ENCODE measurements around the gene TIMP4. TPM values are rescaled to one million over a fixed set of nuclear protein-coding genes. Genes with fewer than 3 reads are reported as not detected.

Gene TIMP4
- total RNA-seq, 1 donor from 2014 or later, result 12.3 TPM

DNA sequence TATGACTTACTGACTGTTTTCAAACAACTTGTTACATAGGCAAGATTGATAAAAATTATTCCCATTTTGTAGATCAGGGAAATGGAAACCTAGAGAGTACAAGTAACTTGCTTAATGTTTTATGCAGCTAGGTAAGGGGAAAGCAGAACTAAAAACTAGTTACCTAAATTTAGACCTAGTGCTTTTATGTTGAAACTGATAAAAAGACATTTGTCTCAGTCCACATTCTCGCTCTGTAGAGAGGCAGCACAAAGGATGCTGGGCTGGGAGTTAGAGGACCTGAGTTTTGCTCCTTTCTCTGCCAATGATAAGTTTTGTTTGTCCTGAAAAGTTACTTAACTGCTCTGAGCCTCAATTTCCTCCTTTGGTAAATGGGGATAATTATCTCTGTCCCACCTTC, 17.4 kb downstream of the TIMP4 start:
- DNase-seq, result no peak
- H3K36me3 ChIP-seq, result no peaks in the 10 kb centered on the region
- H3K4me3 ChIP-seq, result no peak overlapping the region
- H3K4me1 ChIP-seq, result peaks cover 80% of the 10 kb centered on the region
- no peaks in the 10 kb centered on the region for H3K9me3 ChIP-seq (replicated peaks)
- H3K27ac ChIP-seq (replicated peaks), result no peak overlapping the region
- no peaks in the 10 kb centered on the region for H3K27me3 ChIP-seq (ENCODE audit: low read depth)
- TF ChIP-seq, protein P1, sequence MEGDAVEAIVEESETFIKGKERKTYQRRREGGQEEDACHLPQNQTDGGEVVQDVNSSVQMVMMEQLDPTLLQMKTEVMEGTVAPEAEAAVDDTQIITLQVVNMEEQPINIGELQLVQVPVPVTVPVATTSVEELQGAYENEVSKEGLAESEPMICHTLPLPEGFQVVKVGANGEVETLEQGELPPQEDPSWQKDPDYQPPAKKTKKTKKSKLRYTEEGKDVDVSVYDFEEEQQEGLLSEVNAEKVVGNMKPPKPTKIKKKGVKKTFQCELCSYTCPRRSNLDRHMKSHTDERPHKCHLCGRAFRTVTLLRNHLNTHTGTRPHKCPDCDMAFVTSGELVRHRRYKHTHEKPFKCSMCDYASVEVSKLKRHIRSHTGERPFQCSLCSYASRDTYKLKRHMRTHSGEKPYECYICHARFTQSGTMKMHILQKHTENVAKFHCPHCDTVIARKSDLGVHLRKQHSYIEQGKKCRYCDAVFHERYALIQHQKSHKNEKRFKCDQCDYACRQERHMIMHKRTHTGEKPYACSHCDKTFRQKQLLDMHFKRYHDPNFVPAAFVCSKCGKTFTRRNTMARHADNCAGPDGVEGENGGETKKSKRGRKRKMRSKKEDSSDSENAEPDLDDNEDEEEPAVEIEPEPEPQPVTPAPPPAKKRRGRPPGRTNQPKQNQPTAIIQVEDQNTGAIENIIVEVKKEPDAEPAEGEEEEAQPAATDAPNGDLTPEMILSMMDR (IDR thresholded peaks at IDR 0.05; ENCODE audit: borderline replicate concordance), result no peak
- intact Hi-C loops (cut with micrococcal nuclease), result no loop called here

DNA sequence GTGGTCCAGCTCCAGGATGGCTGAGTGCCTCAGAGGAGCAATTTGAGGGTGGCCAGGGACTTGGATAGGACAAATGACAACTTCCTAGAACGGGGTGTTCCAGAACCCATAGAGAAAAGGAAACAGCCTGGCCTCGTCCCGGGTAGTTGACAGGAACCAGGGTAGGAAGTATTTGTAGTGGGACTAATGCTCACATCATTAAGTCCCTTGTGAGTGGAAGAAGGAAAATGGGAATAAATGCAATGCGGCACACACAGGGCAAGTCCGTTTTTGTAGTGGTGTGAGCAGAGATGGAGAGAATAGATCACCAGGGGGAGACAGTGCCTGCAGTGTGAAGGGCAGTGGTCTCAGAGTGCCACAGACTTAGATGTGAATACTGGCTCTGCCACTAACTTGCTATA, 19.6 kb downstream of the TIMP4 start:
- no peaks in the 10 kb centered on the region for H3K9me3 ChIP-seq (replicated peaks)
- H3K4me1 ChIP-seq, result peaks cover 70% of the 10 kb centered on the region
- DNase-seq, result no peak
- no peaks in the 10 kb centered on the region for H3K36me3 ChIP-seq
- peak overlapping the region; percentile 79 for H3K27ac ChIP-seq (replicated peaks)
- intact Hi-C loops (cut with micrococcal nuclease), result loop anchor here (5.0 kb wide), 2 partner anchors 38 to 338 kb away; no protein-coding TSS in a partner anchor
- no peak overlapping the region for H3K4me3 ChIP-seq
- H3K27me3 ChIP-seq (ENCODE audit: low read depth), result no peaks in the 10 kb centered on the region
- TF ChIP-seq, protein P1 (IDR thresholded peaks at IDR 0.05; ENCODE audit: borderline replicate concordance), result peak; percentile 73

DNA sequence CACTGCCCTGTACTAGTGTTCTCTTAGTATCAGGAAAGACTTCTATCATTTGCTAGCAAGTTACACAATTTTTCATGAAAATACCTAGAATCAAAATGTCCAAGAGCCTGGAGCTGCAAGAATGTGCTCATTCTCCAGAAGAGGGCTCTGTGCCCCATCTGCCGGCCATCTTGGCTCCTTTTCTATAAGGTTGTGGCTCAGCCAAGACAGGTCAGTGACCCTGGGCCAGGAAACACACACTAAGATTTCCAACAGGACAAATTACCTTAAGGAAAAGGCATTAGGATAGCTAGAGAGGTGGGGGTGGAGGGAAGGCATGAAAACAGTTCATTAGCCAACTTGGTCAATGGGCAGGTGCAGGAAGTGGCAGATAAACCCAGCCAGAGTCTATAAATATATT, 20.7 kb downstream of the TIMP4 start:
- H3K27me3 ChIP-seq (ENCODE audit: low read depth), result peaks cover 5% of the 10 kb centered on the region
- TF ChIP-seq, protein P1 (IDR thresholded peaks at IDR 0.05; ENCODE audit: borderline replicate concordance), result peak; percentile 58
- H3K36me3 ChIP-seq, result no peaks in the 10 kb centered on the region
- H3K9me3 ChIP-seq (replicated peaks), result no peaks in the 10 kb centered on the region
- peaks cover 60% of the 10 kb centered on the region for H3K4me1 ChIP-seq
- H3K27ac ChIP-seq (replicated peaks), result peak overlapping the region; percentile 79
- DNase-seq, result no peak
- no peak overlapping the region for H3K4me3 ChIP-seq
- intact Hi-C loops (cut with micrococcal nuclease), result loop anchor here (5.0 kb wide), 2 partner anchors 39 to 339 kb away; no protein-coding TSS in a partner anchor

DNA sequence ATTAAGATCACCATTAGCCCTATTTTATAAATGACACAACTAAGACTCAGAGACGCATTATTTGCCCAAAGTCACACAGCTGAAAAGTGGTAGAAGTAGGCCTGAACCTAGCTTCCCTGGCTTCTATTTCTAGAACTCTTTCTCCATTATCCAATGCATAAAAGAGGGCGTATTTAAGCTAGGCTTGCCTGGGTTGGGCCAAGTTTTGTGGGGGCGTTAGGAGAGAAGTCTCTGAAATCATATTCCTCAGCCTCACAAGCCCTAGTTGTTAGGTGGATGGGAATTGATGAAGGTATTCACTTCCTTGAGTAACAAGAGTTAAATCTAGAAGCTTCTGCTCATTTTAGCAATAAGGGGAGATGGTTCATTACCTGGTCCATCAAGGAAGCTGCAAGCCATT, 22.3 kb downstream of the TIMP4 start:
- no peak for DNase-seq
- Histone ChIP-seq H3K36me3 (no peaks in the 10 kb centered on the region), H3K4me1 (peaks cover 43% of the 10 kb centered on the region), H3K9me3 (replicated peaks) (no peaks in the 10 kb centered on the region), H3K4me3 (no peak overlapping the region), H3K27me3 (ENCODE audit: low read depth) (peaks cover 12% of the 10 kb centered on the region), H3K27ac (replicated peaks) (peak overlapping the region; percentile 79)
- intact Hi-C loops (cut with micrococcal nuclease), result loop anchor here (5.0 kb wide), 2 partner anchors 41 to 341 kb away; no protein-coding TSS in a partner anchor
- TF ChIP-seq, protein P1 (IDR thresholded peaks at IDR 0.05; ENCODE audit: borderline replicate concordance), result no peak

DNA sequence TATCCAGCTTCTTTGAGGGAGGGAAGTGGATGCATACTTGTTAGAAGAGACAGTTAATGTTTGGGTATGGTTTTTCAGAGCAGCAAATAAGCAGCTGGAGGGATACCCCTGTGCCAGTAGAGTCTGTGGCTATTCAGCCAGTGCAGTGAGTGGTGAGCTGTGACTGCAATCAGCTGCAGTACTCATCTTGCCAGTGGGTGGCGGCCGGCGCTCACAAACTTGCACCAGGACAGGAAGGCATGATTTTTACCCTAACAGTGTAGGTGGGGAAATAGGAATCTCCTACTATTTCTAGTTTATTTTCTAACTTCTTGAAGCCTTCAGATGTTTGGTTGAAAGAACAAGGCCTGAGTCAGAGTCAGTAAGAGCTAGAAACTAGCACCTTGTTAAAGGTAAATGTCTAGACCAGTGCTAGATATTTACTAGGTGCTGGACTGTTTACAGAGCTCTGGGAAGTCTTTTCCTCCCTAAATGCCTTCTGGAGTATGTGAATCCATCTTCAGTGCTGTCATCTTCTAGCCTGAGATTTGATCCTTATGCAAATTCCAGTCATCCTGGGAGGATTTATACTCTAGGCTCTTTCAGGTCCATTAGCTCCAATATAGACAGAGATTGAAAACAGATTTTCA, 23.6 kb downstream of the TIMP4 start:
- Histone ChIP-seq H3K4me3 (no peak overlapping the region), H3K27ac (replicated peaks) (peak overlapping the region; percentile 9), H3K36me3 (no peaks in the 10 kb centered on the region), H3K4me1 (peaks cover 36% of the 10 kb centered on the region), H3K9me3 (replicated peaks) (no peaks in the 10 kb centered on the region), H3K27me3 (ENCODE audit: low read depth) (peaks cover 23% of the 10 kb centered on the region)
- TF ChIP-seq, protein P1 (IDR thresholded peaks at IDR 0.05; ENCODE audit: borderline replicate concordance), result peak; percentile 94
- peak; percentile 74 for DNase-seq
- intact Hi-C loops (cut with micrococcal nuclease), result loop anchor here (5.0 kb wide), 2 partner anchors 42 to 342 kb away; no protein-coding TSS in a partner anchor

Data from left ventricle myocardium inferior (tissue), 1 donor.